A549 (cell line): ENCODE results near the gene IPO11. TPM values are rescaled to one million over a fixed set of nuclear protein-coding genes. Genes with fewer than 3 reads are reported as not detected.

Experiments used
- ATAC-seq, 2 experiments: fragments of 200-7000 bp in 1 of 2; fragments of >200 bp in 1 of 2; cut with Nextera tagmentation in 1 of 2; cut with Tn5 transposase in 1 of 2; 3 replicates each; pipeline versions ENCODE4 v1.8.0 to v1.9.1; 2018 to 2020; ENCODE audit warnings: mild to moderate bottlenecking in 1 of 2, moderate library complexity in 1 of 2
- CTCF ChIA-PET: fragments of 300-600 bp; sonication (Branson Sonifier 250); formaldehyde crosslinking; extraction: SDS; loops from one replicate; lab custom pipeline; 2021; ENCODE audit warnings: antibody characterized with exemption, inconsistent platforms; lab: Yijun Ruan, JAX
- POLR2A ChIA-PET: fragments of 350-600 bp; formaldehyde crosslinking; extraction: SDS; loops from one replicate; lab custom pipeline; 2021; ENCODE audit warnings: antibody characterized with exemption, inconsistent platforms; lab: Yijun Ruan, JAX
- DNase-seq, 2 experiments: peaks; one replicate each; pipeline versions ENCODE4 v3.0.0 to v3.0.0-alpha.2; 2011 to 2016; ENCODE audit warnings: low read depth in 1 of 2, low spot score in 1 of 2
- FAIRE-seq: peaks from 2 replicates; lab custom pipeline; 2011; peaks lifted over from hg19 to GRCh38; lab: Jason Lieb, UNC
- H3K27ac ChIP-seq, 2 experiments: fragments of >200 bp; sonication (Bioruptor Twin); formaldehyde crosslinking; 3 replicates each; pipeline ENCODE4 v1.5.1; 2016 to 2017
- H3K4me1 ChIP-seq: fragments of >200 bp; sonication (Bioruptor Twin); formaldehyde crosslinking; 3 replicates; pipeline ENCODE4 v1.6.1; 2016
- H3K4me2 ChIP-seq: fragments of >200 bp; sonication (Bioruptor Twin); formaldehyde crosslinking; 3 replicates; pipeline ENCODE4 v1.6.1; 2016
- H3K4me3 ChIP-seq: fragments of >200 bp; sonication (Bioruptor Twin); formaldehyde crosslinking; 3 replicates; pipeline ENCODE4 v1.5.1; 2016
- H3K9me3 ChIP-seq: fragments of >200 bp; sonication (Bioruptor Twin); formaldehyde crosslinking; 3 replicates; pipeline ENCODE4 v1.6.1; 2016
- BCL3 ChIP-seq: fragments of >200 bp; sonication (Bioruptor Twin); formaldehyde crosslinking; IDR thresholded peaks from 3 replicates; pipeline ENCODE4 v1.6.1; 2016
- BHLHE40 ChIP-seq: IDR thresholded peaks from 2 replicates; pipeline ENCODE4 v1.6.1; 2012; ENCODE audit warnings: low read depth, low read length, inconsistent platforms
- CBX2 ChIP-seq: fragments of 200-600 bp; sonication (generic); IDR thresholded peaks from 2 replicates; pipeline ENCODE4 v1.6.1; 2016; ENCODE audit warnings: low read depth, mild to moderate bottlenecking, borderline replicate concordance
- CEBPB ChIP-seq, 2 experiments: fragments of >200 bp in 1 of 2; sonication (Bioruptor Twin) in 1 of 2; formaldehyde crosslinking in 1 of 2; IDR thresholded peaks; 2 replicates each; pipeline ENCODE4 v1.6.1; 2012 to 2016
- CHD2 ChIP-seq: fragments of 150-350 bp; IDR thresholded peaks from 2 replicates; pipeline ENCODE4 v1.6.1; 2014; ENCODE audit warnings: low read length; ENCODE audit not compliant: partially characterized antibody
- E2F6 ChIP-seq: IDR thresholded peaks from 2 replicates; pipeline ENCODE4 v1.6.1; 2012; ENCODE audit warnings: low read depth, borderline replicate concordance
- EHF ChIP-seq: fragments of 250-450 bp; sonication (Bioruptor Pico); IDR thresholded peaks from 2 replicates; pipeline ENCODE4 v1.5.0; 2020; ENCODE audit warnings: mild to moderate bottlenecking
- ELK1 ChIP-seq: fragments of 150-350 bp; IDR thresholded peaks from 2 replicates; pipeline ENCODE4 v1.6.1; 2014; ENCODE audit warnings: low read depth, mild to moderate bottlenecking, low read length
- EP300 ChIP-seq, 2 experiments: fragments of >200 bp; sonication (Bioruptor Twin); formaldehyde crosslinking; IDR thresholded peaks; 2 replicates in 1 of 2; 3 replicates in 1 of 2; pipeline ENCODE4 v1.6.1; 2016 to 2017
- ESRRA ChIP-seq: fragments of 150-350 bp; IDR thresholded peaks from 2 replicates; pipeline ENCODE4 v1.6.1; 2014; ENCODE audit warnings: mild to moderate bottlenecking, low read length, borderline replicate concordance
- FOSB ChIP-seq: fragments of 250-450 bp; sonication (Bioruptor Pico); IDR thresholded peaks from 2 replicates; pipeline ENCODE4 v1.5.0; 2020; ENCODE audit warnings: mild to moderate bottlenecking, moderate library complexity
- HDAC2 ChIP-seq: fragments of 200-600 bp; sonication (generic); IDR thresholded peaks from 2 replicates; pipeline ENCODE4 v1.6.1; 2016
- HEYL ChIP-seq: fragments of 250-450 bp; sonication (Bioruptor Pico); IDR thresholded peaks from 2 replicates; pipeline ENCODE4 v1.8.0; 2021; ENCODE audit warnings: mild to moderate bottlenecking, moderate library complexity
- HOXA7 ChIP-seq: fragments of 250-450 bp; sonication (Bioruptor Pico); IDR thresholded peaks from 2 replicates; pipeline ENCODE4 v1.5.0; 2020; ENCODE audit warnings: mild to moderate bottlenecking, moderate library complexity
- HOXB13 ChIP-seq: fragments of 250-450 bp; sonication (Bioruptor Pico); IDR thresholded peaks from 2 replicates; pipeline ENCODE4 v1.5.0; 2020; ENCODE audit warnings: low read depth, mild to moderate bottlenecking, moderate library complexity
- JUNB ChIP-seq: fragments of >200 bp; sonication (Bioruptor Twin); formaldehyde crosslinking; IDR thresholded peaks from 2 replicates; pipeline ENCODE4 v1.6.1; 2016
- KDM1A ChIP-seq: fragments of 200-600 bp; sonication (generic); IDR thresholded peaks from 2 replicates; pipeline ENCODE4 v1.6.1; 2016; ENCODE audit warnings: low read depth, mild to moderate bottlenecking
- KDM5A ChIP-seq: fragments of 200-600 bp; sonication (generic); IDR thresholded peaks from 2 replicates; pipeline ENCODE4 v1.6.1; 2016; ENCODE audit warnings: antibody characterized with exemption, mild to moderate bottlenecking
- MAFK ChIP-seq: fragments of 450-650 bp; IDR thresholded peaks from 2 replicates; pipeline ENCODE4 v1.6.1; 2014; ENCODE audit not compliant: partially characterized antibody
- MAX ChIP-seq: IDR thresholded peaks from 2 replicates; pipeline ENCODE4 v1.6.1; 2012
- MYC ChIP-seq: IDR thresholded peaks from 2 replicates; pipeline ENCODE4 v1.6.1; 2012; ENCODE audit warnings: mild to moderate bottlenecking, inconsistent platforms, low read length, improper control_type of control experiment, borderline replicate concordance
- NR3C1 ChIP-seq: fragments of >200 bp; sonication (Bioruptor Twin); formaldehyde crosslinking; IDR thresholded peaks from 3 replicates; pipeline ENCODE4 v1.6.1; 2017
- PBX3 ChIP-seq: IDR thresholded peaks from 2 replicates; pipeline ENCODE4 v1.6.1; 2012
- PHF8 ChIP-seq: fragments of 200-600 bp; sonication (generic); IDR thresholded peaks from 2 replicates; pipeline ENCODE4 v1.6.1; 2016; ENCODE audit warnings: low read depth, mild to moderate bottlenecking, antibody characterized with exemption, moderate library complexity, borderline replicate concordance
- POLR2A ChIP-seq: IDR thresholded peaks from 2 replicates; pipeline ENCODE4 v1.6.1; 2012; ENCODE audit warnings: mild to moderate bottlenecking, low read length
- RCOR1 ChIP-seq: fragments of 150-350 bp; IDR thresholded peaks from 2 replicates; pipeline ENCODE4 v1.6.1; 2014; ENCODE audit warnings: antibody characterized with exemption, low read length, low read depth
- SREBF2 ChIP-seq: fragments of 450-650 bp; IDR thresholded peaks from 2 replicates; pipeline ENCODE4 v1.6.1; 2014; ENCODE audit warnings: mild to moderate bottlenecking, moderate library complexity
- TFCP2L1 ChIP-seq: fragments of 250-450 bp; sonication (Bioruptor Pico); IDR thresholded peaks from 2 replicates; pipeline ENCODE4 v1.5.0; 2021; ENCODE audit warnings: mild to moderate bottlenecking
- TP53 ChIP-seq: fragments of 250-450 bp; sonication (Bioruptor Pico); IDR thresholded peaks from 2 replicates; pipeline ENCODE4 v1.5.0; 2021; ENCODE audit warnings: mild to moderate bottlenecking, moderate library complexity
- USF2 ChIP-seq: fragments of 450-650 bp; IDR thresholded peaks from 2 replicates; pipeline ENCODE4 v1.6.1; 2014; ENCODE audit warnings: antibody characterized with exemption
- ZC3H11A ChIP-seq: fragments of 450-650 bp; IDR thresholded peaks from 2 replicates; pipeline ENCODE4 v1.6.1; 2014; ENCODE audit warnings: antibody characterized with exemption, mild to moderate bottlenecking
- ZNF302 ChIP-seq: fragments of 250-450 bp; sonication (Bioruptor Pico); IDR thresholded peaks from 2 replicates; pipeline ENCODE4 v1.9.0; 2021; ENCODE audit warnings: inconsistent platforms, mild to moderate bottlenecking, moderate library complexity
- WGBS: methylation state at CpG from one replicate; pipeline ENCODE4 v1.1.6; 2017; ENCODE audit errors: missing lambda C conversion rate; 5-methylcytosine and 5-hydroxymethylcytosine counted together
- polyA plus RNA-seq, 4 experiments: library from polyadenylated mRNA; depleted of rRNA in 3 of 4; stranded (reverse); fragments of >200 nt; fragmentation: RNase III in 1 of 4; extraction: RNeasy Plus Mini Kit Qiagen cat#74134 plus additional on column Dnase treatment in 1 of 4; gene quantifications; 2 replicates in 3 of 4; 3 replicates in 1 of 4; pipeline ENCODE4 v1.2.3, GENCODE V29; 2011 to 2017

IPO11 gene
- polyA plus RNA-seq, 2 of the 4 experiments (the other 2 are of a cell fraction), result 20.7 to 33.0 TPM

- ATAC-seq, result no peak
- ChIA-PET POLR2A (no interaction called here), CTCF (no interaction called here)
- TF ChIP-seq HOXB13 (no peak), CBX2 (no peak), HEYL (no peak), KDM5A (no peak), CEBPB (IDR thresholded peaks at IDR 0.05) (no peak), MAFK (no peak)
- Histone ChIP-seq H3K4me2 (no peak overlapping the region), H3K4me1 (no peaks in the 10 kb centered on the region), H3K4me3 (no peak overlapping the region), H3K27ac (no peak overlapping the region), H3K9me3 (no peaks in the 10 kb centered on the region)
- DNase-seq, result no peak
- WGBS, result 88% methylated on average over 5 of the region's 5 CpGs
- FAIRE-seq, result no peak
Observed at GRCh38 chr5:62448528-62448927, 36.0 kb downstream of the IPO11 start.

- no peak for DNase-seq
- 83% methylated on average over 2 of the region's 2 CpGs for WGBS
- H3K4me2 ChIP-seq, result no peak overlapping the region
- H3K9me3 ChIP-seq, result no peaks in the 10 kb centered on the region
- no peak for FAIRE-seq
- ATAC-seq, result no peak
- no peaks in the 10 kb centered on the region for H3K4me1 ChIP-seq
- POLR2A ChIA-PET, result no interaction called here
- H3K27ac ChIP-seq, result no peak overlapping the region
- H3K4me3 ChIP-seq, result no peak overlapping the region
- no peak for TF ChIP-seq POLR2A
- no peak for TF ChIP-seq ZNF302
- TF ChIP-seq BCL3, result no peak
- no peak for TF ChIP-seq JUNB
- no peak for TF ChIP-seq CEBPB (IDR thresholded peaks at IDR 0.05)
- TF ChIP-seq ELK1, result no peak
- no peak for TF ChIP-seq ZC3H11A
- TF ChIP-seq SREBF2, result no peak
- no peak for TF ChIP-seq EP300 (IDR thresholded peaks at IDR 0.05)
- TF ChIP-seq TFCP2L1 (CRISPR knock-in tag), result no peak
- no peak for TF ChIP-seq USF2
- no peak for TF ChIP-seq BHLHE40
- no peak for TF ChIP-seq KDM1A
- no peak for TF ChIP-seq PBX3
- no peak for TF ChIP-seq NR3C1
- no peak for TF ChIP-seq HOXA7 (CRISPR knock-in tag)
- TF ChIP-seq TP53 (CRISPR knock-in tag), result no peak
- TF ChIP-seq, all 56 proteins: peak for 0
- CTCF ChIA-PET, result interaction anchor here (2.5 kb wide), 1 partner anchor 10 kb away, joined by 12 read pairs; no protein-coding TSS in a partner anchor
Observed at GRCh38 chr5:62450259-62450658, 37.7 kb downstream of the IPO11 start.

- CTCF ChIA-PET, result interaction anchor here (1.1 to 1.2 kb wide), 3 partner anchors 12 to 321 kb away, joined by 3 to 4 read pairs (median 4); no protein-coding TSS in a partner anchor
- no peak for DNase-seq
Observed at GRCh38 chr5:62457071-62457470, 44.5 kb downstream of the IPO11 start.

More at GRCh38 chr5:62457071-62457470, 44.5 kb downstream of the IPO11 start:
- FAIRE-seq (no peak), ATAC-seq (no peak)
- peaks cover 3% of the 10 kb centered on the region; the same call in 1 of the 3 replicates for H3K4me1 ChIP-seq
- WGBS, result 100% methylated on average over 1 of the region's 1 CpG
- H3K9me3 ChIP-seq, result no peaks in the 10 kb centered on the region
- no peak overlapping the region for H3K27ac ChIP-seq
- TF ChIP-seq MYC (no peak), FOSB (CRISPR knock-in tag) (no peak), JUNB (no peak), KDM5A (no peak), PBX3 (no peak), EHF (CRISPR knock-in tag) (no peak), ZNF302 (no peak), CHD2 (no peak), EP300 (IDR thresholded peaks at IDR 0.05) (no peak), E2F6 (no peak), PHF8 (no peak), HDAC2 (no peak), ESRRA (no peak), RCOR1 (no peak), HEYL (no peak), MAX (no peak)
- TF ChIP-seq, all 56 proteins: peak for 0
- H3K4me2 ChIP-seq, result no peak overlapping the region
- no peak overlapping the region for H3K4me3 ChIP-seq
- POLR2A ChIA-PET, result no interaction called here
